Measurements from ENCODE around the gene KIFC3. TPM values are rescaled to one million over a fixed set of nuclear protein-coding genes. Genes with fewer than 3 reads are reported as not detected.

The KIFC3 gene
- total and polyA plus RNA-seq, 2 of the 13 experiments (the other 11 are each of a cell fraction or from before 2014, with no cell fraction given): 42.1 to 45.3 TPM

DNA sequence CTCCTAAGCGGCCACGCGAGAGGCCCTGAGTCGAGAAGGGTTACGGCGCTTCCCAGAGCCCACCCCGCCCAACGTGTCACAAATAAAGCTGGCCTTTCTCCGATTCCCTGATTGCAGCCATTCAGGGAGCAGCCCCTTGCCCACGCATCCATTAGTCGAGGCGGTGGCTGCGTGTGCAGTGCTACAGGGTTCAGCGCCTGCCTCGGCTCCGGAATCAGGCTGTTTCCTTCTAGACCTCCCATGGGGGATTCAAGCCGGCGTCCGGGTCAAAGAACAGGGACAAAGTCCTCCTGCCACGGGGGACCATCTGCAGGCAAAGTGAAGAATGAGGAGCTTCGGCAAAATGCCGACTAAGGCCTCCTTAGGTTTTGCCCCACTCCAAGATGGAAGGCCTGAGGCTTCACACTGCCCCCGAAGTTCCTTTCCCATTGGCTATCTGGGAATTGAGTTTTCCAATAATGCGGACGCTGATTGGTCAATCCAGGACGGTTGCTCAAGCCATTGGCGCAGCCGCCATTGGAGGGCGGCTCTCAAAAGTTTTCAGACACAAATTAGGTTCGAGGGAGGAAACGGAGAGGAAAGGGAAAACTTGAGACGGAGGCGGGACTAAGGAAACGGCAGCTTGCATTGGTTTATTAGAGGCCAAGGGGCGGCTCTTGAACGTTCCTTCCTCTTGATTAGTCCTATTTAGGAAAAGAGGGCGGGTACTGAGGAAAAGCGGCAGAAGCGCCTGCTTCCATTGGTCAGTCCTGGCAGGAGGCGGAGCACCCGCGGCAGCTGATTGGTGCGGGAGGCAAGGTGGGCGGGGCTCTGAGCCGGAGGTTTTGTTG, 67.2 kb downstream of the KIFC3 start (continued):
- TF ChIP-seq REPIN1 (CRISPR knock-in tag; IDR thresholded peaks at IDR 0.05; ENCODE audit: borderline replicate concordance, low read depth): peak; percentile 20; the same call in 1 of the 2 replicates
- TF ChIP-seq, protein P1, sequence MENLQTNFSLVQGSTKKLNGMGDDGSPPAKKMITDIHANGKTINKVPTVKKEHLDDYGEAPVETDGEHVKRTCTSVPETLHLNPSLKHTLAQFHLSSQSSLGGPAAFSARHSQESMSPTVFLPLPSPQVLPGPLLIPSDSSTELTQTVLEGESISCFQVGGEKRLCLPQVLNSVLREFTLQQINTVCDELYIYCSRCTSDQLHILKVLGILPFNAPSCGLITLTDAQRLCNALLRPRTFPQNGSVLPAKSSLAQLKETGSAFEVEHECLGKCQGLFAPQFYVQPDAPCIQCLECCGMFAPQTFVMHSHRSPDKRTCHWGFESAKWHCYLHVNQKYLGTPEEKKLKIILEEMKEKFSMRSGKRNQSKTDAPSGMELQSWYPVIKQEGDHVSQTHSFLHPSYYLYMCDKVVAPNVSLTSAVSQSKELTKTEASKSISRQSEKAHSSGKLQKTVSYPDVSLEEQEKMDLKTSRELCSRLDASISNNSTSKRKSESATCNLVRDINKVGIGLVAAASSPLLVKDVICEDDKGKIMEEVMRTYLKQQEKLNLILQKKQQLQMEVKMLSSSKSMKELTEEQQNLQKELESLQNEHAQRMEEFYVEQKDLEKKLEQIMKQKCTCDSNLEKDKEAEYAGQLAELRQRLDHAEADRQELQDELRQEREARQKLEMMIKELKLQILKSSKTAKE (CRISPR knock-in tag; IDR thresholded peaks at IDR 0.05; ENCODE audit: borderline replicate concordance): no peak
- 0 out of 2 replicates have a peak, but pooled peaks have one; percentile 23 for TF ChIP-seq ZNF782 (CRISPR knock-in tag; IDR thresholded peaks at IDR 0.05; ENCODE audit: borderline replicate concordance)
- no peak for TF ChIP-seq ELF4 (CRISPR knock-in tag; IDR thresholded peaks at IDR 0.05; ENCODE audit: borderline replicate concordance)
- TF ChIP-seq, protein P2, sequence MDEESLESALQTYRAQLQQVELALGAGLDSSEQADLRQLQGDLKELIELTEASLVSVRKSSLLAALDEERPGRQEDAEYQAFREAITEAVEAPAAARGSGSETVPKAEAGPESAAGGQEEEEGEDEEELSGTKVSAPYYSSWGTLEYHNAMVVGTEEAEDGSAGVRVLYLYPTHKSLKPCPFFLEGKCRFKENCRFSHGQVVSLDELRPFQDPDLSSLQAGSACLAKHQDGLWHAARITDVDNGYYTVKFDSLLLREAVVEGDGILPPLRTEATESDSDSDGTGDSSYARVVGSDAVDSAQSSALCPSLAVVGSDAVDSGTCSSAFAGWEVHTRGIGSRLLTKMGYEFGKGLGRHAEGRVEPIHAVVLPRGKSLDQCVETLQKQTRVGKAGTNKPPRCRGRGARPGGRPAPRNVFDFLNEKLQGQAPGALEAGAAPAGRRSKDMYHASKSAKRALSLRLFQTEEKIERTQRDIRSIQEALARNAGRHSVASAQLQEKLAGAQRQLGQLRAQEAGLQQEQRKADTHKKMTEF (CRISPR knock-in tag; IDR thresholded peaks at IDR 0.05): peak; percentile 77
- peak; percentile 90; the same call in 1 of the 2 replicates for TF ChIP-seq ZNF547 (CRISPR knock-in tag; IDR thresholded peaks at IDR 0.05)
- peak; percentile 67; the same call in 1 of the 2 replicates for TF ChIP-seq KAT7 (CRISPR knock-in tag; IDR thresholded peaks at IDR 0.05; ENCODE audit: borderline replicate concordance)
- TF ChIP-seq MAFG (CRISPR knock-in tag; IDR thresholded peaks at IDR 0.05): 0 out of 2 replicates have a peak, but pooled peaks have one; percentile 49
- TF ChIP-seq HES4 (CRISPR knock-in tag; IDR thresholded peaks at IDR 0.05; ENCODE audit: borderline replicate concordance): 0 out of 2 replicates have a peak, but pooled peaks have one; percentile 45
- no peak for TF ChIP-seq ZC3H13 (CRISPR knock-in tag; IDR thresholded peaks at IDR 0.05)
- TF ChIP-seq TAF1 (CRISPR knock-in tag; IDR thresholded peaks at IDR 0.05): peak; percentile 77
- no peak; the same call in 1 of the 2 replicates for TF ChIP-seq MXD4 (CRISPR knock-in tag; IDR thresholded peaks at IDR 0.05)
- TF ChIP-seq, protein P3, sequence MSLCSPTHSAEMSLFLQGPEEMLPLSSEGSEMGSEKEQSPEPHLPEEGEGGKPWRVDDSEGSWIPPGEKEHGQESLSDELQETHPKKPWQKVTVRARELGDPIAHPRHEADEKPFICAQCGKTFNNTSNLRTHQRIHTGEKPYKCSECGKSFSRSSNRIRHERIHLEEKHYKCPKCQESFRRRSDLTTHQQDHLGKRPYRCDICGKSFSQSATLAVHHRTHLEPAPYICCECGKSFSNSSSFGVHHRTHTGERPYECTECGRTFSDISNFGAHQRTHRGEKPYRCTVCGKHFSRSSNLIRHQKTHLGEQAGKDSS (CRISPR knock-in tag; IDR thresholded peaks at IDR 0.05; ENCODE audit: borderline replicate concordance, low read depth): no peak
- TF ChIP-seq JUNB (CRISPR knock-in tag; IDR thresholded peaks at IDR 0.05; ENCODE audit: borderline replicate concordance): no peak
- TF ChIP-seq ZNF263 (CRISPR knock-in tag; IDR thresholded peaks at IDR 0.05): no peak
- TF ChIP-seq, protein P4, sequence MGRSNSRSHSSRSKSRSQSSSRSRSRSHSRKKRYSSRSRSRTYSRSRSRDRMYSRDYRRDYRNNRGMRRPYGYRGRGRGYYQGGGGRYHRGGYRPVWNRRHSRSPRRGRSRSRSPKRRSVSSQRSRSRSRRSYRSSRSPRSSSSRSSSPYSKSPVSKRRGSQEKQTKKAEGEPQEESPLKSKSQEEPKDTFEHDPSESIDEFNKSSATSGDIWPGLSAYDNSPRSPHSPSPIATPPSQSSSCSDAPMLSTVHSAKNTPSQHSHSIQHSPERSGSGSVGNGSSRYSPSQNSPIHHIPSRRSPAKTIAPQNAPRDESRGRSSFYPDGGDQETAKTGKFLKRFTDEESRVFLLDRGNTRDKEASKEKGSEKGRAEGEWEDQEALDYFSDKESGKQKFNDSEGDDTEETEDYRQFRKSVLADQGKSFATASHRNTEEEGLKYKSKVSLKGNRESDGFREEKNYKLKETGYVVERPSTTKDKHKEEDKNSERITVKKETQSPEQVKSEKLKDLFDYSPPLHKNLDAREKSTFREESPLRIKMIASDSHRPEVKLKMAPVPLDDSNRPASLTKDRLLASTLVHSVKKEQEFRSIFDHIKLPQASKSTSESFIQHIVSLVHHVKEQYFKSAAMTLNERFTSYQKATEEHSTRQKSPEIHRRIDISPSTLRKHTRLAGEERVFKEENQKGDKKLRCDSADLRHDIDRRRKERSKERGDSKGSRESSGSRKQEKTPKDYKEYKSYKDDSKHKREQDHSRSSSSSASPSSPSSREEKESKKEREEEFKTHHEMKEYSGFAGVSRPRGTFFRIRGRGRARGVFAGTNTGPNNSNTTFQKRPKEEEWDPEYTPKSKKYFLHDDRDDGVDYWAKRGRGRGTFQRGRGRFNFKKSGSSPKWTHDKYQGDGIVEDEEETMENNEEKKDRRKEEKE (IDR thresholded peaks at IDR 0.05): no peak
- TF ChIP-seq ZNF546 (CRISPR knock-in tag; conservative IDR thresholded peaks at IDR 0.05): no peak
- TF ChIP-seq PHF21A (CRISPR knock-in tag; IDR thresholded peaks at IDR 0.05): peak; percentile 67; the same call in 1 of the 2 replicates
- peak; percentile 80; the same call in 1 of the 2 replicates for TF ChIP-seq ZNF441 (CRISPR knock-in tag; IDR thresholded peaks at IDR 0.05; ENCODE audit: borderline replicate concordance)
- TF ChIP-seq SP5 (CRISPR knock-in tag; IDR thresholded peaks at IDR 0.05; ENCODE audit: borderline replicate concordance, low read depth): peak; percentile 95
- TF ChIP-seq, protein P5, sequence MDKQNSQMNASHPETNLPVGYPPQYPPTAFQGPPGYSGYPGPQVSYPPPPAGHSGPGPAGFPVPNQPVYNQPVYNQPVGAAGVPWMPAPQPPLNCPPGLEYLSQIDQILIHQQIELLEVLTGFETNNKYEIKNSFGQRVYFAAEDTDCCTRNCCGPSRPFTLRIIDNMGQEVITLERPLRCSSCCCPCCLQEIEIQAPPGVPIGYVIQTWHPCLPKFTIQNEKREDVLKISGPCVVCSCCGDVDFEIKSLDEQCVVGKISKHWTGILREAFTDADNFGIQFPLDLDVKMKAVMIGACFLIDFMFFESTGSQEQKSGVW (CRISPR knock-in tag; IDR thresholded peaks at IDR 0.05; ENCODE audit: borderline replicate concordance): no peak

Data from HepG2 (cell line).